NCI-H82 (cell line): ENCODE results near the gene PML.
A peak's percentile ranks its signal among the peaks of the same experiment; 100 is the strongest.
"Not testable (repeated sequence)": the region's sequence is repeated elsewhere in the genome, so short reads cannot be mapped to it uniquely, and the experiment has no call there.

ENCODE experiments used
- DNase-seq: peaks from one replicate; lab custom pipeline; 2025; lab: John Stamatoyannopoulos, UW

Gene PML

GRCh38 chr15:73959012-73959581 is 35.4 kb upstream of the PML start:
- peak; percentile 60 for DNase-seq

GRCh38 chr15:73959801-73960200 is 34.7 kb upstream of the PML start:
- no peak for DNase-seq

- not testable (repeated sequence) for DNase-seq
Observed at GRCh38 chr15:73960472-73961070, 33.9 kb upstream of the PML start.

GRCh38 chr15:73962433-73962832 is 32.1 kb upstream of the PML start:
- DNase-seq, result no peak

- peak; percentile 93 for DNase-seq
Observed at GRCh38 chr15:73964736-73965093, 29.8 kb upstream of the PML start.

- DNase-seq, result peak; percentile 52
Observed at GRCh38 chr15:73965094-73965757, 29.3 kb upstream of the PML start.

- DNase-seq, result no peak
Observed at GRCh38 chr15:73965758-73966113, 28.8 kb upstream of the PML start.

GRCh38 chr15:73968461-73968860 is 26.1 kb upstream of the PML start:
- no peak for DNase-seq

- no peak for DNase-seq
Observed at GRCh38 chr15:73969151-73969759, 25.3 kb upstream of the PML start.

- DNase-seq, result peak; percentile 94
Observed at GRCh38 chr15:73972984-73973682, 21.4 kb upstream of the PML start.

GRCh38 chr15:73973683-73974200 is 20.8 kb upstream of the PML start:
- DNase-seq, result not testable (repeated sequence)

- DNase-seq, result not testable (repeated sequence)
Observed at GRCh38 chr15:73975440-73976125, 18.9 kb upstream of the PML start.

- no peak for DNase-seq
Observed at GRCh38 chr15:73978896-73979295, 15.6 kb upstream of the PML start.

GRCh38 chr15:73979636-73980035 is 14.9 kb upstream of the PML start:
- DNase-seq, result peak; percentile 82

- no peak for DNase-seq
Observed at GRCh38 chr15:73981761-73982221, 12.7 kb upstream of the PML start.

GRCh38 chr15:73982222-73982962 is 12.1 kb upstream of the PML start:
- DNase-seq, result no peak

GRCh38 chr15:73983211-73983727 is 11.2 kb upstream of the PML start:
- DNase-seq, result no peak

GRCh38 chr15:73983773-73984172 is 10.7 kb upstream of the PML start:
- no peak for DNase-seq

GRCh38 chr15:73984208-73984979 is 10.1 kb upstream of the PML start:
- DNase-seq, result no peak
